ENCODE data around the gene GANAB. TPM values are rescaled to one million over a fixed set of nuclear protein-coding genes. Genes with fewer than 3 reads are reported as not detected.

The GANAB gene
- total RNA-seq, 3 donors from 2014 or later (not counting 1 experiment from before 2014, with no cell fraction given) = 236 to 275 (median 246) TPM

- no peak for DNase-seq
- no peaks in the 10 kb centered on the region for H3K27me3 Mint-ChIP-seq (ENCODE audit: low read depth in 2 of 2)
- no peak for ATAC-seq
- H3K9me3 ChIP-seq (ENCODE audit: control insufficient read depth, insufficient read depth, low read length) = no peaks in the 10 kb centered on the region
- no peak overlapping the region for H3K4me3 Mint-ChIP-seq
- no peak overlapping the region for H3K27ac ChIP-seq (ENCODE audit: low read length)
- intact Hi-C loops (cut with micrococcal nuclease) = no loop called here
- H3K27ac Mint-ChIP-seq = peak overlapping the region in 1 of 2 donors; percentile 53
- peaks cover 22% of the 10 kb centered on the region for H3K4me1 ChIP-seq (ENCODE audit: control insufficient read depth, insufficient read depth, low read length)
- H3K27me3 ChIP-seq (ENCODE audit: control insufficient read depth, insufficient read depth, low read length) = no peaks in the 10 kb centered on the region
- peaks cover 24 to 47% of the 10 kb centered on the region in 2 donors for H3K4me1 Mint-ChIP-seq
- no peaks in the 10 kb centered on the region for H3K36me3 Mint-ChIP-seq
- TF ChIP-seq CTCF (IDR thresholded peaks at IDR 0.05) = no peak
- no peaks in the 10 kb centered on the region for H3K9me3 Mint-ChIP-seq
- no peak overlapping the region for H3K4me3 ChIP-seq (ENCODE audit: low read length)
- peaks cover 37% of the 10 kb centered on the region for H3K36me3 ChIP-seq (ENCODE audit: control insufficient read depth, insufficient read depth, low read length)
- WGBS (ENCODE audit: insufficient coverage) = 96% methylated on average over 6 of the region's 6 CpGs
Measured at GRCh38 chr11:62605467-62605866, 40.9 kb downstream of the GANAB start.

- H3K4me3 Mint-ChIP-seq = no peak overlapping the region
- no peak for DNase-seq
- H3K27me3 Mint-ChIP-seq (ENCODE audit: low read depth in 2 of 2) = no peaks in the 10 kb centered on the region
- no peak for TF ChIP-seq CTCF (IDR thresholded peaks at IDR 0.05)
- no peaks in the 10 kb centered on the region for H3K9me3 Mint-ChIP-seq
- H3K36me3 Mint-ChIP-seq = no peaks in the 10 kb centered on the region
- Histone ChIP-seq H3K36me3 (ENCODE audit: control insufficient read depth, insufficient read depth, low read length) (peaks cover 33% of the 10 kb centered on the region), H3K4me1 (ENCODE audit: control insufficient read depth, insufficient read depth, low read length) (peaks cover 28% of the 10 kb centered on the region), H3K4me3 (ENCODE audit: low read length) (no peak overlapping the region), H3K27ac (ENCODE audit: low read length) (no peak overlapping the region), H3K27me3 (ENCODE audit: control insufficient read depth, insufficient read depth, low read length) (no peaks in the 10 kb centered on the region), H3K9me3 (ENCODE audit: control insufficient read depth, insufficient read depth, low read length) (no peaks in the 10 kb centered on the region)
- H3K4me1 Mint-ChIP-seq = peaks cover 27 to 47% of the 10 kb centered on the region in 2 donors
- WGBS (ENCODE audit: insufficient coverage) = 94% methylated on average over 12 of the region's 13 CpGs
- H3K27ac Mint-ChIP-seq = peak overlapping the region in 1 of 2 donors; percentile 53
- no peak for ATAC-seq
- intact Hi-C loops (cut with micrococcal nuclease) = no loop called here
Measured at GRCh38 chr11:62604460-62605120, 41.8 kb downstream of the GANAB start.

DNA sequence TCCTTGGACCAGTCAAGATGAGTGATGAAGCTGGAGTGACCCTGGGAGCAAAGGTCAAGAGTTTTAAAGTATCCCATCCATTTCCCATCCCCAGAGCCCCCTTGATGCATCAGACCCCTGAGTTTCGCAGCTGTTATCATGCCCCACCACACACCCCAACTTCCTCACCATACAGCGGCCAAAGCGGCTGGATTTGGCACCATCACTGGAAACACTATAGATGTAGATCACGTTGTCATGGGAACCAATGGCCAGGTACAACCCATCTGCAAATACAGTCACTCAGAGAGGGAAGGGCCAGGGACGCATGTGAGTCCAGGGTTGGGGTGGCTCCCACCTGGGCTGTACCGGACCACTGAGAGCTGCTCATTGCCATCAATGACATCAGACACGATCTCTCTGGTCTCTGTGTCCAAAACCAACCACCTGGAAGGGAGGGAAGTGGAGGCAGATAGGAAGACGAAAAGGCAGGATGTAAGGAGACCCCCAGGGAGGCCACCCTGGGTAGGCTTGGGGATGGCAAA is 42.6 kb downstream of the GANAB start:
- H3K4me3 Mint-ChIP-seq = peak overlapping the region; percentile 82
- peaks cover 33% of the 10 kb centered on the region for H3K36me3 ChIP-seq (ENCODE audit: control insufficient read depth, insufficient read depth, low read length)

More for the DNA sequence above, 42.6 kb downstream of the GANAB start:
- ATAC-seq (no peak), DNase-seq (no peak)
- Mint-ChIP-seq H3K27ac (peak overlapping the region; percentile 18 to 35), H3K36me3 (no peaks in the 10 kb centered on the region), H3K9me3 (no peaks in the 10 kb centered on the region), H3K27me3 (ENCODE audit: low read depth in 2 of 2) (no peaks in the 10 kb centered on the region), H3K4me1 (peaks cover 34 to 47% of the 10 kb centered on the region in 2 donors)
- intact Hi-C loops (cut with micrococcal nuclease) = no loop called here
- no peak overlapping the region for H3K27ac ChIP-seq (ENCODE audit: low read length)
- TF ChIP-seq CTCF (IDR thresholded peaks at IDR 0.05) = no peak
- H3K27me3 ChIP-seq (ENCODE audit: control insufficient read depth, insufficient read depth, low read length) = no peaks in the 10 kb centered on the region
- H3K4me1 ChIP-seq (ENCODE audit: control insufficient read depth, insufficient read depth, low read length) = peaks cover 35% of the 10 kb centered on the region
- H3K9me3 ChIP-seq (ENCODE audit: control insufficient read depth, insufficient read depth, low read length) = no peaks in the 10 kb centered on the region
- 90% methylated on average over 8 of the region's 8 CpGs for WGBS (ENCODE audit: insufficient coverage)
- no peak overlapping the region for H3K4me3 ChIP-seq (ENCODE audit: low read length)
